ENCODE data around the gene PRND.

DNA sequence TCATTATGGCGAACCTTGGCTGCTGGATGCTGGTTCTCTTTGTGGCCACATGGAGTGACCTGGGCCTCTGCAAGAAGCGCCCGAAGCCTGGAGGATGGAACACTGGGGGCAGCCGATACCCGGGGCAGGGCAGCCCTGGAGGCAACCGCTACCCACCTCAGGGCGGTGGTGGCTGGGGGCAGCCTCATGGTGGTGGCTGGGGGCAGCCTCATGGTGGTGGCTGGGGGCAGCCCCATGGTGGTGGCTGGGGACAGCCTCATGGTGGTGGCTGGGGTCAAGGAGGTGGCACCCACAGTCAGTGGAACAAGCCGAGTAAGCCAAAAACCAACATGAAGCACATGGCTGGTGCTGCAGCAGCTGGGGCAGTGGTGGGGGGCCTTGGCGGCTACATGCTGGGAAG is 22.5 kb upstream of the PRND start:
- TF ChIP-seq, protein P1, sequence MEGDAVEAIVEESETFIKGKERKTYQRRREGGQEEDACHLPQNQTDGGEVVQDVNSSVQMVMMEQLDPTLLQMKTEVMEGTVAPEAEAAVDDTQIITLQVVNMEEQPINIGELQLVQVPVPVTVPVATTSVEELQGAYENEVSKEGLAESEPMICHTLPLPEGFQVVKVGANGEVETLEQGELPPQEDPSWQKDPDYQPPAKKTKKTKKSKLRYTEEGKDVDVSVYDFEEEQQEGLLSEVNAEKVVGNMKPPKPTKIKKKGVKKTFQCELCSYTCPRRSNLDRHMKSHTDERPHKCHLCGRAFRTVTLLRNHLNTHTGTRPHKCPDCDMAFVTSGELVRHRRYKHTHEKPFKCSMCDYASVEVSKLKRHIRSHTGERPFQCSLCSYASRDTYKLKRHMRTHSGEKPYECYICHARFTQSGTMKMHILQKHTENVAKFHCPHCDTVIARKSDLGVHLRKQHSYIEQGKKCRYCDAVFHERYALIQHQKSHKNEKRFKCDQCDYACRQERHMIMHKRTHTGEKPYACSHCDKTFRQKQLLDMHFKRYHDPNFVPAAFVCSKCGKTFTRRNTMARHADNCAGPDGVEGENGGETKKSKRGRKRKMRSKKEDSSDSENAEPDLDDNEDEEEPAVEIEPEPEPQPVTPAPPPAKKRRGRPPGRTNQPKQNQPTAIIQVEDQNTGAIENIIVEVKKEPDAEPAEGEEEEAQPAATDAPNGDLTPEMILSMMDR (conservative IDR thresholded peaks at IDR 0.05): no peak
- TF ChIP-seq EZH2 (IDR thresholded peaks at IDR 0.05; ENCODE audit: low read depth): no peak

All from PC-9 (cell line).